Measurements from ENCODE around the gene PAFAH2.

DNA sequence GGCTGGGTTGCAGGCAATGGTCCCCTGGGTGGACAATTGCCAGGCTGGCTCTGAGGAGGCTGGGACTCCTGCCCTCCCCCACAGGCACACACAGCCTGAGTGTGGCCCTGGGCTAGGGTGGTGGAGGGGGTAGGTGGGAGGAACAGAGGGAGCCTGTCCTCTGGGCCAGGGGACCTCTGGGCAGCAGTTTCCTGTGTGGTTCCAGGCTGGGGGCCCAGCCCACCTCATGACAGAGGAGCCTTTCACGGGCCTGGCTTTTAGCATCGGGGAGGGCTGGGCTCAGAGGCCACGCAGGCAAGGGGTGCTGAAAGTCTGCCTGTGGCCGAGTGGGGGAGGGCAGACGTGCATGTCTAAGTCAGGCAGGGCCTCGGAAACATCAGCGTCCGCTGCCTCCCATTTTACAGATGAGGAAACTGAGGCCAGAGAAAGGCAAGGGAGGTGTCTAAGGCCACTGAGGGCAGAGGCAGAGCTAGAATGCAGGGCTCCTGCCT is 30.7 kb upstream of the PAFAH2 start:
- TF ChIP-seq, protein P1, sequence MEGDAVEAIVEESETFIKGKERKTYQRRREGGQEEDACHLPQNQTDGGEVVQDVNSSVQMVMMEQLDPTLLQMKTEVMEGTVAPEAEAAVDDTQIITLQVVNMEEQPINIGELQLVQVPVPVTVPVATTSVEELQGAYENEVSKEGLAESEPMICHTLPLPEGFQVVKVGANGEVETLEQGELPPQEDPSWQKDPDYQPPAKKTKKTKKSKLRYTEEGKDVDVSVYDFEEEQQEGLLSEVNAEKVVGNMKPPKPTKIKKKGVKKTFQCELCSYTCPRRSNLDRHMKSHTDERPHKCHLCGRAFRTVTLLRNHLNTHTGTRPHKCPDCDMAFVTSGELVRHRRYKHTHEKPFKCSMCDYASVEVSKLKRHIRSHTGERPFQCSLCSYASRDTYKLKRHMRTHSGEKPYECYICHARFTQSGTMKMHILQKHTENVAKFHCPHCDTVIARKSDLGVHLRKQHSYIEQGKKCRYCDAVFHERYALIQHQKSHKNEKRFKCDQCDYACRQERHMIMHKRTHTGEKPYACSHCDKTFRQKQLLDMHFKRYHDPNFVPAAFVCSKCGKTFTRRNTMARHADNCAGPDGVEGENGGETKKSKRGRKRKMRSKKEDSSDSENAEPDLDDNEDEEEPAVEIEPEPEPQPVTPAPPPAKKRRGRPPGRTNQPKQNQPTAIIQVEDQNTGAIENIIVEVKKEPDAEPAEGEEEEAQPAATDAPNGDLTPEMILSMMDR (conservative IDR thresholded peaks at IDR 0.05): no peak
- no peak for TF ChIP-seq ZFX (IDR thresholded peaks at IDR 0.05)

Data from C4-2B (cell line).